ENCODE data around the gene CDRT15. TPM values are rescaled to one million over a fixed set of nuclear protein-coding genes. Genes with fewer than 3 reads are reported as not detected.

The CDRT15 gene
- total RNA-seq, 1 donor from 2014 or later, result not detected

GRCh38 chr17:14225254-14225980, 11.2 kb downstream of the CDRT15 start:
- H3K4me3 ChIP-seq (ENCODE audit: low read depth, low read length), result no peak overlapping the region
- no peak for DNase-seq (ENCODE audit: low read depth)

GRCh38 chr17:14222611-14223010, 14.1 kb downstream of the CDRT15 start:
- TF ChIP-seq CTCF (conservative IDR thresholded peaks at IDR 0.05; ENCODE audit: low read depth, low read length), result no peak
- no peak overlapping the region for H3K4me3 ChIP-seq (ENCODE audit: low read depth, low read length)
- DNase-seq (ENCODE audit: low read depth), result no peak

More at GRCh38 chr17:14225254-14225980, 11.2 kb downstream of the CDRT15 start:
- TF ChIP-seq CTCF (conservative IDR thresholded peaks at IDR 0.05; ENCODE audit: low read depth, low read length), result no peak

GRCh38 chr17:14214271-14214670, 22.4 kb downstream of the CDRT15 start:
- no peak for DNase-seq (ENCODE audit: low read depth)
- no peak for TF ChIP-seq CTCF (conservative IDR thresholded peaks at IDR 0.05; ENCODE audit: low read depth, low read length)
- no peak overlapping the region for H3K4me3 ChIP-seq (ENCODE audit: low read depth, low read length)

- no peak for TF ChIP-seq CTCF (conservative IDR thresholded peaks at IDR 0.05; ENCODE audit: low read depth, low read length)
- H3K4me3 ChIP-seq (ENCODE audit: low read depth, low read length), result no peak overlapping the region
- DNase-seq (ENCODE audit: low read depth), result no peak
These were observed 24.3 kb downstream of the CDRT15 start for GRCh38 chr17:14212401-14212800.

GRCh38 chr17:14211801-14212200, 24.9 kb downstream of the CDRT15 start:
- DNase-seq (ENCODE audit: low read depth), result no peak
- H3K4me3 ChIP-seq (ENCODE audit: low read depth, low read length), result no peak overlapping the region
- TF ChIP-seq CTCF (conservative IDR thresholded peaks at IDR 0.05; ENCODE audit: low read depth, low read length), result peak; percentile 21

- DNase-seq (ENCODE audit: low read depth), result no peak
- TF ChIP-seq CTCF (conservative IDR thresholded peaks at IDR 0.05; ENCODE audit: low read depth, low read length), result no peak
These were observed 25.4 kb downstream of the CDRT15 start for GRCh38 chr17:14211246-14211645.

GRCh38 chr17:14209215-14209614, 27.4 kb downstream of the CDRT15 start:
- no peak overlapping the region for H3K4me3 ChIP-seq (ENCODE audit: low read depth, low read length)
- TF ChIP-seq CTCF (conservative IDR thresholded peaks at IDR 0.05; ENCODE audit: low read depth, low read length), result no peak
- no peak for DNase-seq (ENCODE audit: low read depth)

More at GRCh38 chr17:14211246-14211645, 25.4 kb downstream of the CDRT15 start:
- H3K4me3 ChIP-seq (ENCODE audit: low read depth, low read length), result no peak overlapping the region
